Mesodermal cell (in vitro differentiated cells): Measurements from ENCODE around the gene RGS12.
A peak's percentile ranks its signal among the peaks of the same experiment; 100 is the strongest.

ENCODE experiments used
- H3K27ac ChIP-seq: 2 replicates; pipeline ENCODE4 v1.7.0; 2013; ENCODE audit warnings: mild to moderate bottlenecking, low read depth, low read length, moderate library complexity; ENCODE audit not compliant: severe bottlenecking
- H3K36me3 ChIP-seq: 2 replicates; pipeline ENCODE4 v1.7.1; 2013; ENCODE audit warnings: mild to moderate bottlenecking, low read length, moderate library complexity; ENCODE audit not compliant: control insufficient read depth, insufficient read depth
- H3K4me1 ChIP-seq: one replicate; pipeline ENCODE4 v1.7.1; 2013; ENCODE audit warnings: mild to moderate bottlenecking, low read length; ENCODE audit not compliant: insufficient read depth, control insufficient read depth, poor library complexity, severe bottlenecking
- H3K4me3 ChIP-seq: 2 replicates; pipeline ENCODE4 v1.7.0; 2013; ENCODE audit warnings: low read length, control low read depth, mild to moderate bottlenecking; ENCODE audit not compliant: insufficient read depth, poor library complexity, severe bottlenecking; ENCODE audit errors: extremely low read depth
- H3K9me3 ChIP-seq: 2 replicates; pipeline ENCODE4 v1.7.1; 2013; ENCODE audit warnings: mild to moderate bottlenecking, low read length, moderate library complexity; ENCODE audit not compliant: control insufficient read depth
- WGBS, 2 experiments: methylation state at CpG; one replicate each; pipeline ENCODE4 v1.1.5; 2013; ENCODE audit warnings: missing lambda C conversion rate in 2 of 2; ENCODE audit not compliant: insufficient coverage in 2 of 2; 5-methylcytosine and 5-hydroxymethylcytosine counted together

Gene RGS12

GRCh38 chr4:3314706-3315260, 22.0 kb downstream of the RGS12 start:
- Histone ChIP-seq H3K4me1 (peaks cover 4% of the 10 kb centered on the region), H3K4me3 (no peak overlapping the region), H3K36me3 (peaks cover 41% of the 10 kb centered on the region), H3K9me3 (no peaks in the 10 kb centered on the region), H3K27ac (no peak overlapping the region)
- 92 to 96% methylated on average over 13 of the region's 13 CpGs for WGBS, 2 experiments

- Histone ChIP-seq H3K4me1 (peaks cover 4% of the 10 kb centered on the region), H3K27ac (no peak overlapping the region), H3K4me3 (no peak overlapping the region), H3K36me3 (peaks cover 41% of the 10 kb centered on the region), H3K9me3 (no peaks in the 10 kb centered on the region)
- 93 to 98% methylated on average over 4 to 5 of the region's 7 CpGs for WGBS, 2 experiments
Measured at GRCh38 chr4:3315566-3315965, 22.7 kb downstream of the RGS12 start.

DNA sequence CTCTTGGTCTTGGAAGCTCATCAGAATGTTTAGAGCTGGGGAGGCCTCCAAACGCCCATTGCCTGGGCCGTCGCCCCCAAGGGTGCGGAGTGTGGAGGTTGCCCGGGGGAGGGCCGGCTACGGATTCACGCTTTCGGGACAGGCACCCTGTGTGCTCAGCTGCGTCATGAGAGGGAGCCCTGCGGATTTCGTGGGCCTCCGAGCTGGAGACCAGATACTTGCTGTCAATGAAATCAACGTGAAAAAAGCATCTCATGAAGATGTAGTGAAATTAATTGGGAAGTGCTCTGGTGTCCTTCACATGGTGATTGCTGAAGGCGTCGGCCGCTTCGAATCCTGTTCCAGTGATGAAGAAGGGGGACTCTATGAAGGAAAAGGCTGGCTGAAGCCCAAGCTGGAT, 23.3 kb downstream of the RGS12 start:
- Histone ChIP-seq H3K27ac (no peak overlapping the region), H3K4me1 (peaks cover 4% of the 10 kb centered on the region), H3K36me3 (peaks cover 41% of the 10 kb centered on the region), H3K9me3 (no peaks in the 10 kb centered on the region), H3K4me3 (no peak overlapping the region)
- WGBS, 2 experiments = 96 to 97% methylated on average over 13 to 18 of the region's 18 CpGs

DNA sequence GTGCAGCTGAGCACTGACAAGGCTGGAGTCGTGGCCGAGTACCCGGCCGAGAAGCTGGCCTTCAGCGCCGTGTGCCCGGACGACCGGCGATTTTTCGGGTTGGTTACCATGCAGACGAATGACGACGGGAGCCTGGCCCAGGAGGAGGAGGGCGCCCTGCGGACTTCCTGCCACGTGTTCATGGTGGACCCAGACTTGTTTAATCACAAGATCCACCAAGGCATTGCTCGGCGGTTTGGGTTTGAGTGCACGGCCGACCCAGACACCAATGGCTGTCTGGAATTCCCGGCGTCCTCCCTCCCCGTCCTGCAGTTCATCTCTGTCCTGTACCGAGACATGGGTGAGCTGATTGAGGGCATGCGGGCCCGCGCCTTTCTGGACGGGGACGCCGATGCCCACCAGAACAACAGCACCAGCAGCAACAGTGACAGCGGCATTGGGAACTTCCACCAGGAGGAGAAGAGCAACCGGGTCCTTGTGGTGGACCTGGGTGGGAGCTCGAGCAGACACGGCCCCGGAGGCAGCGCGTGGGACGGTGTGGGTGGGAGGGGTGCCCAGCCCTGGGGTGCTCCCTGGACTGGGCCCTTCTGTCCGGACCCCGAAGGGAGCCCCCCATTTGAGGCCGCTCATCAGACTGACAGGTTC, 24.3 kb downstream of the RGS12 start:
- no peak overlapping the region for H3K27ac ChIP-seq
- no peaks in the 10 kb centered on the region for H3K9me3 ChIP-seq
- peaks cover 6% of the 10 kb centered on the region for H3K4me1 ChIP-seq
- peaks cover 41% of the 10 kb centered on the region for H3K36me3 ChIP-seq
- H3K4me3 ChIP-seq = no peak overlapping the region
- WGBS, 2 experiments = 95 to 96% methylated on average over 37 to 42 of the region's 42 CpGs

DNA sequence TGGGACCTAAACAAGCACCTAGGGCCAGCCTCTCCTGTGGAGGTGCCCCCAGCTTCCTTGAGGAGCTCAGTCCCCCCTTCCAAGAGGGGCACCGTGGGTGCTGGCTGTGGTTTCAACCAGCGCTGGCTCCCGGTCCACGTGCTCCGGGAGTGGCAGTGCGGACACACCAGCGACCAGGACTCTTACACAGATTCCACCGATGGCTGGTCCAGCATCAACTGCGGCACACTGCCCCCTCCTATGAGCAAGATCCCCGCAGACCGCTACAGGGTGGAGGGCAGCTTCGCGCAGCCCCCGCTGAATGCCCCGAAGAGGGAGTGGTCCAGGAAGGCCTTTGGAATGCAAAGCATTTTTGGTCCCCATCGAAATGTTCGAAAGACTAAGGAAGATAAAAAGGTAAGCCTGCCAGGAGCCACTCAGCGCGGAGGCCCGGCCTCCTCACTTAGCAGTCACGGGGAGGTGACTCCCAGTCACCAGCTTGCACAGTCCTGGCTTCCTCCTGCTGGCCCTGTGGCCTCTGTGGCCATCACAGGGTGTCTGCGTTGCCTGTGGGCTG, 24.9 kb downstream of the RGS12 start:
- 88 to 95% methylated on average over 17 to 22 of the region's 22 CpGs for WGBS, 2 experiments
- H3K36me3 ChIP-seq = peaks cover 43% of the 10 kb centered on the region
- no peak overlapping the region for H3K27ac ChIP-seq
- peaks cover 8% of the 10 kb centered on the region for H3K4me1 ChIP-seq
- H3K4me3 ChIP-seq = no peak overlapping the region
- H3K9me3 ChIP-seq = no peaks in the 10 kb centered on the region

GRCh38 chr4:3318561-3319021, 25.8 kb downstream of the RGS12 start:
- no peak overlapping the region for H3K4me3 ChIP-seq
- H3K36me3 ChIP-seq = peaks cover 49% of the 10 kb centered on the region
- H3K9me3 ChIP-seq = no peaks in the 10 kb centered on the region
- peaks cover 8% of the 10 kb centered on the region for H3K4me1 ChIP-seq
- WGBS, 2 experiments = 84 to 92% methylated on average over 7 to 8 of the region's 10 CpGs
- no peak overlapping the region for H3K27ac ChIP-seq

DNA sequence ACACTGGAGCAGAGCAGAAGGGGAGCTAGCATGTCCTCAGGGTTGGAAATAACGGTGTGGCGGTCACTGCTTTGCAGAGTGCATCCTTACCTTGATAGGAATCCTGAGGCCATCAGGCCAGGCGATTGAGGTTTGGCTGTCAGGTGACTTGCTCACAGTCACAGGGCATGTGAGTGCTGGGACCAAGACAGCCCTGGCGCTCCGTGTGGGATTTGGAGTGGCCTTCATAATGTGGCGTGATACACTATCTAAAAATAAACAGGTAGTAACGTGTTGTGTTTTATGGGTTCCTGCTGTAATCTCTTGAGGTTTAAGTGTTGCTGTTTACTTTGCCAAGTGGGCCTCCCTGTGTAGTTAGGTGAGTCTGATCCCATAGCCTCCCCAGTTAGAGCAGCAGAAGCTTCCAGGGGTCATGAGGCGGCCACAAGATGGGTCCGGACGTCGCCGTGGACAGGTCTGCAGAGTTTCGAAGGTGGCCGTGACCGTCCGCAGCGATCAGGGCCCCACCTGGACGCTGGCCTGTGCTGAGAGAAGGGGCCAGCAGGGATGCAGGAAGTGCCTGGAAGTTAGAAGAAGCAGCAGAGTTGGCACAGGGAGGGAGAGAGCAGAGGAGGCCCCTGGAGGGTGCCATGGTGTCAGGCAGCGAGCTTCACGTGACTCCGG, 27.7 kb downstream of the RGS12 start:
- Histone ChIP-seq H3K4me1 (peaks cover 8% of the 10 kb centered on the region), H3K9me3 (peaks cover 4% of the 10 kb centered on the region), H3K36me3 (peaks cover 49% of the 10 kb centered on the region), H3K27ac (no peak overlapping the region), H3K4me3 (no peak overlapping the region)
- 94 to 97% methylated on average over 16 to 20 of the region's 21 CpGs for WGBS, 2 experiments

DNA sequence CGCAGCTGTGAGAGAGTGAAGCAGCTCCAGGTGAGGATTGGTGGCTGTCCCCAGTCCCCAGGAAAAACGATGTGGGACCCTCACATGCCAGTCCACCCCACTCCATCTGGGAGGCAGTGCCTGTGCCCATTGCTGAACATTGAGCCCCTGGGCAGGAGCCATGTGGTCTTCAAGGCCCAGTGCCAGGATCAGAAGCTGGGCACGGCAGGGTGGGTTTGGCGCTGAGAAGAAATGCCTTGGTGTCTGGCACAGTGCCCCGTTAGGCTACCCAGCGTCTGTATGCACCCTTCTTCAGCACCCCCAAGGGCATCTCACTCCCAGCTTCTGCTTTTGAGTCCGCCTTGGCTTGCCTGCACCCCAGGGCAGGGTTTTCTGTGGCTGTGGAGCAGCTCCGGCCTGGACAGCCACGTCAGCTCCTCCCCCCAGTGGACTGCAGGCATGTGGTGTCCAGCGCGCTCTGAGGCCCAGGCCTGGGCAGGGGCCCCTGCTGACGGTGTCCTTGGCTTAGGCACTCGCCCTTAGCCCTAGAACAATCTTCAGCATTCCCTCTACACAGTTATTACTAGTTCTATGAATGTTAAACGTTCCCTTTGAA, 28.6 kb downstream of the RGS12 start:
- no peak overlapping the region for H3K4me3 ChIP-seq
- peak overlapping the region; percentile 80 for H3K27ac ChIP-seq
- H3K4me1 ChIP-seq = peaks cover 8% of the 10 kb centered on the region
- peaks cover 43% of the 10 kb centered on the region for H3K36me3 ChIP-seq
- WGBS, 2 experiments = 94 to 97% methylated on average over 9 to 11 of the region's 14 CpGs
- peaks cover 4% of the 10 kb centered on the region for H3K9me3 ChIP-seq

DNA sequence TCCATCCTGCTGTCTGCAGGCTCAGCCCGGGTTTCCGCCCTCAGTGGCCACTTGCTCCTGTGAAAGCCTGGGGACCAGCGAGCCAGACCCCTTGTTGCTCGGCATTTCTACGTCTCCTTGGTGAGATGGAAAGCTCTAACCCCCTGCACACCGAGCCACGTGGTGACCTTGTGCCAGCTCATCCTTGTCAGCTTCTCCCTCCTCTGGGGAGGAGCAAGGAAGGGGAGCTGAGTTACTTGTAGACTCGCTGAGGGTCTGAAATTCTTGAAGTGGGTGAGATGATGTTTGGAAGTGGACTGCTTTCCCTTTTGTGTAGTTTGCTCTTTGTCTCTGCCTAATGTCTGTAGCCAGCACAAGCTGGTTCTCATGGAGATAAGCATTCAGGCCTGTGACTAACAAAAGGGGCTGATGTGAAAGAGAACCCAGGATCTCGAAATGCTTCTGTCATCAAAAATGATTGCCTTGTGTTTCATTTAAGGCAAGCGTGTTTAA, 29.3 kb downstream of the RGS12 start:
- Histone ChIP-seq H3K9me3 (peaks cover 4% of the 10 kb centered on the region), H3K27ac (peak overlapping the region; percentile 80), H3K4me3 (no peak overlapping the region), H3K4me1 (peaks cover 8% of the 10 kb centered on the region), H3K36me3 (peaks cover 36% of the 10 kb centered on the region)
- 72 to 74% methylated on average over 6 of the region's 10 CpGs for WGBS, 2 experiments

GRCh38 chr4:3323071-3323481, 30.3 kb downstream of the RGS12 start:
- Histone ChIP-seq H3K4me3 (no peak overlapping the region), H3K9me3 (peaks cover 4% of the 10 kb centered on the region), H3K4me1 (peaks cover 7% of the 10 kb centered on the region), H3K36me3 (peaks cover 35% of the 10 kb centered on the region), H3K27ac (peak overlapping the region; percentile 24)
- 91 to 97% methylated on average over 15 to 20 of the region's 21 CpGs for WGBS, 2 experiments
